ENCODE measurements around the gene SLC9A9.
"Not testable (repeated sequence)": the region's sequence is repeated elsewhere in the genome, so short reads cannot be mapped to it uniquely, and the experiment has no call there.

SLC9A9 gene

GRCh38 chr3:143306407-143306806 is 541.9 kb downstream of the SLC9A9 start:
- DNase-seq, result no peak

GRCh38 chr3:143302638-143303171 is 545.6 kb downstream of the SLC9A9 start:
- DNase-seq, result no peak

GRCh38 chr3:143301031-143301901 is 547.0 kb downstream of the SLC9A9 start:
- DNase-seq, result no peak

- DNase-seq, result no peak
These were observed 549.3 kb downstream of the SLC9A9 start for GRCh38 chr3:143298886-143299535.

- DNase-seq, result no peak
These were observed 549.9 kb downstream of the SLC9A9 start for GRCh38 chr3:143298380-143298779.

GRCh38 chr3:143295201-143296080 is 552.8 kb downstream of the SLC9A9 start:
- DNase-seq, result no peak

- no peak for DNase-seq
These were observed 554.1 kb downstream of the SLC9A9 start for GRCh38 chr3:143294188-143294587.

- no peak for DNase-seq
These were observed 556.3 kb downstream of the SLC9A9 start for GRCh38 chr3:143291836-143292447.

- DNase-seq, result no peak
These were observed 559.3 kb downstream of the SLC9A9 start for GRCh38 chr3:143288944-143289343.

GRCh38 chr3:143287403-143287802 is 560.9 kb downstream of the SLC9A9 start:
- no peak for DNase-seq

- no peak for DNase-seq
These were observed 561.8 kb downstream of the SLC9A9 start for GRCh38 chr3:143286392-143287010.

GRCh38 chr3:143283432-143284128 is 564.7 kb downstream of the SLC9A9 start:
- DNase-seq, result no peak

- no peak for DNase-seq
These were observed 567.3 kb downstream of the SLC9A9 start for GRCh38 chr3:143280984-143281383.

- DNase-seq, result not testable (repeated sequence)
These were observed 568.7 kb downstream of the SLC9A9 start for GRCh38 chr3:143279567-143279966.

GRCh38 chr3:143278721-143279120 is 569.5 kb downstream of the SLC9A9 start:
- DNase-seq, result no peak

GRCh38 chr3:143277531-143277930 is 570.7 kb downstream of the SLC9A9 start:
- DNase-seq, result no peak

GRCh38 chr3:143276592-143276991 is 571.7 kb downstream of the SLC9A9 start:
- no peak for DNase-seq

- no peak for DNase-seq
These were observed 574.1 kb downstream of the SLC9A9 start for GRCh38 chr3:143273975-143274690.

- no peak for DNase-seq
These were observed 577.1 kb downstream of the SLC9A9 start for GRCh38 chr3:143271136-143271535.

GRCh38 chr3:143269741-143270140 is 578.5 kb downstream of the SLC9A9 start:
- DNase-seq, result no peak

GRCh38 chr3:143267989-143268388 is 580.3 kb downstream of the SLC9A9 start:
- no peak for DNase-seq
